HepG2 (cell line): ENCODE data around the gene PHACTR3.

ENCODE experiments used
- CHD2 ChIP-seq: IDR thresholded peaks from 2 replicates; pipeline ENCODE4 v1.6.1; 2011; ENCODE audit warnings: low read depth, low read length, improper control_type of control experiment
- CREB1 ChIP-seq, 2 experiments: fragments of 450-650 bp in 1 of 2; IDR thresholded peaks; 2 replicates each; pipeline ENCODE4 v1.6.1; 2016 to 2017; ENCODE audit warnings: control low read depth in 1 of 2, mild to moderate bottlenecking in 1 of 2, missing compliant biosample characterization in 1 of 2, missing genetic modification characterization in 1 of 2
- CREM ChIP-seq, 2 experiments: sonication (generic) in 1 of 2; formaldehyde crosslinking in 1 of 2; IDR thresholded peaks; 2 replicates each; pipeline versions ENCODE4 v1.4.0 to v1.6.1; 2016 to 2020; ENCODE audit warnings: antibody characterized with exemption in 1 of 2, mild to moderate bottlenecking in 1 of 2, missing genetic modification reagents in 1 of 2
- CTCF ChIP-seq: sonication (generic); formaldehyde crosslinking; IDR thresholded peaks from 2 replicates; pipeline ENCODE4 v1.5.0; 2020; ENCODE audit warnings: mild to moderate bottlenecking, missing genetic modification reagents, moderate library complexity
- HOXD1 ChIP-seq: sonication (generic); formaldehyde crosslinking; IDR thresholded peaks from 2 replicates; pipeline ENCODE4 v1.5.0; 2020; ENCODE audit warnings: missing genetic modification reagents
- NPAS2 ChIP-seq: sonication (generic); formaldehyde crosslinking; IDR thresholded peaks from 2 replicates; pipeline ENCODE4 v1.8.0; 2022; ENCODE audit warnings: mild to moderate bottlenecking, missing genetic modification reagents, borderline replicate concordance
- PAWR ChIP-seq: sonication (generic); formaldehyde crosslinking; IDR thresholded peaks from 2 replicates; pipeline ENCODE4 v1.4.0; 2020; ENCODE audit warnings: missing genetic modification reagents, mild to moderate bottlenecking, borderline replicate concordance
- PHF21A ChIP-seq: sonication (generic); formaldehyde crosslinking; IDR thresholded peaks from 2 replicates; pipeline ENCODE4 v1.5.0; 2020; ENCODE audit warnings: mild to moderate bottlenecking, missing genetic modification reagents
- POLR2A ChIP-seq, 2 experiments: IDR thresholded peaks; 2 replicates each; pipeline ENCODE4 v1.6.1; 2011; ENCODE audit warnings: low read depth in 2 of 2, low read length in 2 of 2, mild to moderate bottlenecking in 1 of 2, moderate library complexity in 1 of 2; ENCODE audit not compliant: insufficient read depth in 1 of 2
- PRDM4 ChIP-seq: sonication (generic); formaldehyde crosslinking; IDR thresholded peaks from 2 replicates; pipeline ENCODE4 v1.9.0; 2021; ENCODE audit warnings: missing genetic modification reagents, borderline replicate concordance
- ZNF256 ChIP-seq: sonication (generic); formaldehyde crosslinking; conservative IDR thresholded peaks from 2 replicates; pipeline ENCODE4 v1.4.0; 2020; ENCODE audit warnings: missing genetic modification reagents
- TF ChIP-seq, protein P1 (sequence below): IDR thresholded peaks from 2 replicates; pipeline ENCODE4 v1.6.1; 2012; ENCODE audit warnings: inconsistent platforms

GRCh38 chr20:59690101-59690500, 85.8 kb downstream of the PHACTR3 start:
- TF ChIP-seq HOXD1 (CRISPR knock-in tag) (no peak), NPAS2 (no peak), POLR2A (IDR thresholded peaks at IDR 0.05; ENCODE audit: insufficient read depth in 1 of 2, low read depth in 2 of 2, low read length in 2 of 2) (no peak), PAWR (CRISPR knock-in tag) (no peak), CREM (IDR thresholded peaks at IDR 0.05) (no peak), CREM (CRISPR knock-in tag; IDR thresholded peaks at IDR 0.05) (no peak), PHF21A (no peak), PRDM4 (CRISPR knock-in tag) (no peak), CHD2 (no peak), ZNF256 (no peak), CTCF (CRISPR knock-in tag) (no peak), CREB1 (IDR thresholded peaks at IDR 0.05) (no peak), CREB1 (CRISPR knock-in tag; IDR thresholded peaks at IDR 0.05) (no peak)
- TF ChIP-seq, protein P1, sequence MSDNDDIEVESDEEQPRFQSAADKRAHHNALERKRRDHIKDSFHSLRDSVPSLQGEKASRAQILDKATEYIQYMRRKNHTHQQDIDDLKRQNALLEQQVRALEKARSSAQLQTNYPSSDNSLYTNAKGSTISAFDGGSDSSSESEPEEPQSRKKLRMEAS: no peak
